HEK293T (cell line): ENCODE data around the gene GCDH.
A peak's percentile ranks its signal among the peaks of the same experiment; 100 is the strongest.
"Not testable (repeated sequence)": the region's sequence is repeated elsewhere in the genome, so short reads cannot be mapped to it uniquely, and the experiment has no call there.

Experiments used
- CTCF ChIA-PET: fragments of 350-600 bp; formaldehyde crosslinking; extraction: SDS; loops from one replicate; lab custom pipeline; 2021; ENCODE audit warnings: antibody characterized with exemption, inconsistent platforms; lab: Yijun Ruan, JAX
- POLR2A ChIA-PET: fragments of 350-600 bp; formaldehyde crosslinking; extraction: SDS; loops from one replicate; lab custom pipeline; 2020; ENCODE audit warnings: antibody characterized with exemption, inconsistent platforms; lab: Yijun Ruan, JAX
- DNase-seq: peaks from one replicate; pipeline ENCODE4 v3.0.0; 2012; ENCODE audit warnings: mixed read lengths; ENCODE audit errors: extremely low spot score
- ARNT ChIP-seq: fragments of 450-650 bp; IDR thresholded peaks from 2 replicates; pipeline ENCODE4 v1.6.1; 2017; ENCODE audit warnings: mild to moderate bottlenecking
- BHLHE40 ChIP-seq: fragments of 450-650 bp; IDR thresholded peaks from 2 replicates; pipeline ENCODE4 v1.6.1; 2016; ENCODE audit warnings: mild to moderate bottlenecking, moderate library complexity, borderline replicate concordance
- CTBP1 ChIP-seq: fragments of 450-650 bp; IDR thresholded peaks from 2 replicates; pipeline ENCODE4 v1.6.1; 2016; ENCODE audit warnings: borderline replicate concordance
- ELF4 ChIP-seq: fragments of 450-650 bp; IDR thresholded peaks from 2 replicates; pipeline ENCODE4 v1.6.1; 2017; ENCODE audit warnings: antibody characterized with exemption
- FOXA1 ChIP-seq: fragments of 450-650 bp; IDR thresholded peaks from 2 replicates; pipeline ENCODE4 v1.6.1; 2016; ENCODE audit warnings: mild to moderate bottlenecking
- FOXK2 ChIP-seq: fragments of 450-650 bp; IDR thresholded peaks from 2 replicates; pipeline ENCODE4 v1.6.1; 2016; ENCODE audit warnings: mild to moderate bottlenecking
- FOXM1 ChIP-seq: fragments of 450-650 bp; IDR thresholded peaks from 2 replicates; pipeline ENCODE4 v1.6.1; 2017; ENCODE audit warnings: mild to moderate bottlenecking, borderline replicate concordance
- HDGF ChIP-seq: fragments of 450-650 bp; IDR thresholded peaks from 2 replicates; pipeline ENCODE4 v1.6.1; 2017; ENCODE audit warnings: antibody characterized with exemption, borderline replicate concordance
- L3MBTL2 ChIP-seq: fragments of 450-650 bp; conservative IDR thresholded peaks from 2 replicates; pipeline ENCODE4 v1.6.1; 2016; ENCODE audit warnings: mild to moderate bottlenecking
- LEF1 ChIP-seq: fragments of 450-650 bp; IDR thresholded peaks from 2 replicates; pipeline ENCODE4 v1.6.1; 2017; ENCODE audit warnings: mild to moderate bottlenecking, borderline replicate concordance
- NFRKB ChIP-seq: fragments of 450-650 bp; IDR thresholded peaks from 2 replicates; pipeline ENCODE4 v1.6.1; 2016; ENCODE audit warnings: mild to moderate bottlenecking, moderate library complexity
- PKNOX1 ChIP-seq: fragments of 450-650 bp; IDR thresholded peaks from 2 replicates; pipeline ENCODE4 v1.6.1; 2016
- SP1 ChIP-seq: fragments of 450-650 bp; IDR thresholded peaks from 2 replicates; pipeline ENCODE4 v1.6.1; 2017
- SUZ12 ChIP-seq: fragments of 450-650 bp; IDR thresholded peaks from 2 replicates; pipeline ENCODE4 v1.6.1; 2016; ENCODE audit warnings: mild to moderate bottlenecking
- TARDBP ChIP-seq: fragments of 450-650 bp; IDR thresholded peaks from 2 replicates; pipeline ENCODE4 v1.6.1; 2016
- ZNF384 ChIP-seq: fragments of 450-650 bp; IDR thresholded peaks from 2 replicates; pipeline ENCODE4 v1.6.1; 2016

GCDH gene

DNA sequence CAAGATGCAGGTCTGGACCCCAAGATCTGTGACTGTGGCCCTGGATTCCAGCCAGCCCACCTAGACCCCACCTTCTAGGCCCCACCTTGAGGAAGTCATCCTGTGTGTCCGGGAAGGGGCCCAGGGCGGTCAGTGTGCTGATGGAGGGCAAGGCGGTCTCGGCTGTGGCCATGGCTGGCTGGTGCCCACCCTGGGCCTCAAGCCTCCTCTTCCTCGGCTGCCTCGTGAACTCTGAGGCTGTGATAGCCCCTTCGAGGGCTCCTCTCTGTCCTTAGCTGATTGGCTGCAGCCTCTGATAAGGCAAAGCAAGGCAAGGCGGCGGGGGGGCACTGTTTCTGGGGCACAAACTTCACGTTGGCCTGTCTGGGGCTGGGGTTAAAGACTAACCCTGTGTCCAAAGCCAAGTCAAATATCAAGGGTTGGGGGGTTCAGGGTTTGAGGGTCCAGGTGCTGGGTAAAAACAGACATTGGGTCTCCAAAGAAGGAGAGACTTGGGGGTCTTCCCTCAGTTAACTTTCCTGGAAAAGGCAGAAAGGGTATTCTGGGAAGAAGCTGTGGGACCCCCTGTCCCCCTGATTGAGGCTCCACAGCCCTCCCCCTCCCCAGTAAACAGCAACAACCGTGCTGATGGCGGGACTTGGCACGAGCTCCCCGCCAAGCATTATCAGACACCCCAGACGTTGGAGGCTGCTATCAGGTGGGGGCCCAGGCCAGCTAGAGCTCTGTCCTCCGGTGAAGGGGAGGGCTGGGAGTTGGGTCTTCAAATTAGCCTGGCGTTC lies 3.8 kb upstream of the GCDH start, which contains the start of gene KLF1:
Gene KLF1 (minus strand): TSS at position 233 of the 779 bp plus-strand sequence. CDS start 61 bp downstream, at position 172.
- no peak for DNase-seq
- ChIA-PET CTCF (no interaction called here), POLR2A (no interaction called here)
- TF ChIP-seq FOXK2 (no peak), L3MBTL2 (no peak), LEF1 (no peak), PKNOX1 (no peak), NFRKB (no peak), ELF4 (no peak), CTBP1 (no peak), ZNF384 (no peak), FOXA1 (no peak), ARNT (no peak)

GRCh38 chr19:12888006-12888603 lies 2.9 kb upstream of the GCDH start:
- no peak for TF ChIP-seq SUZ12
- TF ChIP-seq NFRKB: no peak
- no peak for TF ChIP-seq HDGF
- TF ChIP-seq FOXA1: no peak
- TF ChIP-seq PKNOX1: no peak
- TF ChIP-seq ELF4: no peak
- no peak for TF ChIP-seq ZNF384
- no peak for TF ChIP-seq FOXK2
- no peak for TF ChIP-seq BHLHE40
- no peak for TF ChIP-seq TARDBP
- TF ChIP-seq FOXM1: no peak
- TF ChIP-seq L3MBTL2: no peak
- no peak for TF ChIP-seq CTBP1
- TF ChIP-seq SP1: no peak
- TF ChIP-seq ARNT: no peak
- no peak for TF ChIP-seq LEF1
- no peak for DNase-seq
- ChIA-PET POLR2A (interaction anchor here (1.0 kb wide), 1 partner anchor 82 kb away, joined by 3 read pairs; the partner anchor contains the start of gene RNASEH2A), CTCF (interaction anchor here (0.5 kb wide), 1 partner anchor 170 kb away, joined by 3 read pairs; no protein-coding TSS in a partner anchor)

DNA sequence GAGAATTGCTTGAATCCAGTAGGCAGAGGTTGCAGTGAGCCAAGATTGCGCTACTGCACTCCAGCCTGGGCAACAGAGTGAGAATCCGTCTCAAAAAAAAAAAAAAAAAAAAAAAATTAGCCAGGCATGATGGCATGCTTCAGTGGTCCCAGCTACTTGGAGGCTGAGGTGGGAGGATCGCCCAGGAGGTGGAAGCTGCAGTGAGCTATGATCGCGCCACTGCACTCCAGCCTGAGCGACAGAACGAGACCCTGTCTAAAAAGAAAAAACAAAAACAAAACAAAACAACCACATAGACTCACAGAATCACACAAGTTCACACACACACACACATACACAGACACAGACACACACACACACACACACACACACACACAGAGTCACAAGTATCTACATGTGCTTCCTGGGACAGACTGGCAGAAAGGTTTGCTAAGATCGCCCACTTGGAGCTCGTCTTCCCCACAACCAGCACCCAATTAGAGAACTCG lies 617 bp upstream of the GCDH start:
- not testable (repeated sequence) for DNase-seq
- ChIA-PET POLR2A (interaction anchor here (0.7 to 2.4 kb wide), 19 partner anchors 9 to 113 kb away, joined by 3 to 26 read pairs (median 4); partner anchors contain the start of genes CALR, DNASE2, FARSA and RNASEH2A), CTCF (interaction anchor here (0.7 to 1.3 kb wide), 3 partner anchors 53 to 87 kb away, joined by 3 to 4 read pairs (median 4); no protein-coding TSS in a partner anchor)
- TF ChIP-seq ZNF384 (peak; percentile 72), PKNOX1 (0 out of 2 replicates have a peak, but pooled peaks have one; percentile 11)

DNA sequence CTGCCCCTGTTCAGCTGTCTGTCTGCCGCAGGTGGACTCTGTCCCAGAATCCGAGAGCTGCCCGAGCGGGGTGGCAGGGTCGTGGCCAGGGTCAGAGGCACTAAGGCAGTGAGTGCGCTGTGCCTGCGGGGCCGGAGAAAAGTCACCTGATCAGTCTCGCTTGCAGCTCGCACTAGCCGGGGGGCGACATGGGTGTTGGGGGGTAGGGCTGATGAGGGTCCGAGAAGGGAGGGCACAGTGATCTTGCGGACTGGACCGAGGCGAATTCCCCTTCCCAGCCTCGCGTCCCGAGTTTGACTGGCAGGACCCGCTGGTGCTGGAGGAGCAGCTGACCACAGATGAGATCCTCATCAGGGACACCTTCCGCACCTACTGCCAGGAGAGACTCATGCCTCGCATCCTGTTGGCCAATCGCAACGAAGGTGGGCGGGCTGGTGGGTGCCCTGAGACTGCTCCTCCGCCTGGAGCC lies 627 bp downstream of the GCDH start:
- POLR2A ChIA-PET: interaction anchor here (0.7 to 2.4 kb wide), 16 partner anchors 8 to 118 kb away, joined by 3 to 26 read pairs (median 4); partner anchors contain the start of genes DNASE2, RNASEH2A and SYCE2

DNA sequence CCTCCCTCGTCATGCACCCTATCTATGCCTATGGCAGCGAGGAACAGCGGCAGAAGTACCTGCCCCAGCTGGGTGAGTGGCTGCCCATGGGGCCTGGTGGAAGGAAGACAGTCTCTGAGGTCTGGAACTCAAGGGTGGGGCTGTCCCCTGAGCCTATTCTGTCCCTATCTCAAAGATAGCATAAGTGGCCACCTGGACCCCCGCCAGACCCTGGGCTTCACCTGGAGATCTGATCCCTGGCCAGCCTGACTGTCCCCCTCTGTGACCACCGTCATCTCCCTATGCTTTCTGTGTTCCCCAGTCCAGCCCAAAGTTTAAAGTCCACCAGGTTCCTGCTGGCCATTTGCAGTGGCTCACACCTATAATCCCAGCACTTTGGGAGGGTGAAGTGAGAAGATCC lies 2.6 kb downstream of the GCDH start:
- TF ChIP-seq BHLHE40 (no peak), TARDBP (no peak)
- ChIA-PET POLR2A (interaction anchor here (0.8 kb wide), 1 partner anchor 26 kb away, joined by 3 read pairs; the partner anchor contains the start of gene SYCE2), CTCF (no interaction called here)
- no peak for DNase-seq

More for the DNA sequence above, 627 bp downstream of the GCDH start:
- CTCF ChIA-PET: interaction anchor here (0.8 to 1.3 kb wide), 2 partner anchors 54 to 86 kb away, joined by 3 to 4 read pairs; no protein-coding TSS in a partner anchor
- no peak for DNase-seq
- TF ChIP-seq ELF4: no peak
- TF ChIP-seq FOXM1: no peak

GRCh38 chr19:12896460-12896859 lies 5.5 kb downstream of the GCDH start:
- ChIA-PET POLR2A (no interaction called here), CTCF (no interaction called here)
- DNase-seq: no peak
- TF ChIP-seq FOXK2: no peak
- TF ChIP-seq ZNF384: no peak
- no peak for TF ChIP-seq CTBP1
- no peak for TF ChIP-seq ARNT
- TF ChIP-seq PKNOX1: no peak
- TF ChIP-seq HDGF: no peak
- no peak for TF ChIP-seq FOXA1
- TF ChIP-seq BHLHE40: no peak
- TF ChIP-seq SP1: no peak
- no peak for TF ChIP-seq SUZ12
- TF ChIP-seq L3MBTL2: no peak
